Left ventricle myocardium superior (tissue), 1 donor: Measurements from ENCODE around the gene TRIM37. TPM values are rescaled to one million over a fixed set of nuclear protein-coding genes. Genes with fewer than 3 reads are reported as not detected.
"Not testable (repeated sequence)": the region's sequence is repeated elsewhere in the genome, so short reads cannot be mapped to it uniquely, and the experiment has no call there.

Source experiments
- ATAC-seq: fragments of 200-7000 bp; cut with Tn5 transposase; one replicate; pipeline ENCODE4 v1.9.1; 2020; ENCODE audit warnings: mild to moderate bottlenecking, moderate library complexity
- DNase-seq: peaks from one replicate; pipeline ENCODE4 v3.0.0-alpha.2; 2020
- intact Hi-C: fragments of 100-400 bp; cut with micrococcal nuclease; formaldehyde crosslinking; loops from one replicate; pipeline ENCODE4 v1.11.0; 2022
- microRNA-seq: library from miRNA; unstranded; fragments of <30 nt; microRNA quantifications from one replicate; pipeline ENCODE4 v1.2.0, GENCODE V29; 2020; ENCODE audit warnings: borderline number of aligned reads
- total RNA-seq: library from RNA; stranded (reverse); fragmentation: NEBNext Ultra II Directional; extraction: Animal tissue kit (Norgen Biotek cat#: 25700); gene quantifications from one replicate; pipeline ENCODE4 v1.2.1, GENCODE V29; 2021
- donor health status: DM: no; HTN: yes; CAD: no; lungs with severe emphysema.

The TRIM37 gene
- total RNA-seq, 1 donor from 2014 or later, result 19.4 TPM

DNA sequence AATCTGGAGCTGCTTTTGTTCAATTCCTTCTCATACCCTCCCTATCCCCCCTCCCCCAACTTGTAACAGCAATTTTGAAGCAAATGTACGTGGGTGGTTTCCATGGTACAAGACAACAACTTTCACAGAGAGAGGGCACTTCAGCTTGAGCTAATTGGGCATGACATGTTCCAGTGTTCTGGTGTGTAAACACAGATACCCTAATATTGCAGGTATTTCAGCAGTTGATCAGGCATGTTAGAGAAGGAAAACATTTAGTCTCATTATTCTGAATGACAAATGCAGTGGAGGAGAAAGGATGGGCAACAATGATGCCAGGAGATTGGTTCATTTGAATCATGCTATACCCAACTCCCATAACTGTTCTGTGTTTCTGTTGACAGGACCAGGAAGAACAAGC is 137.5 kb downstream of the TRIM37 start:
- intact Hi-C loops, result no loop called here
- DNase-seq (no peak), ATAC-seq (no peak)

DNA sequence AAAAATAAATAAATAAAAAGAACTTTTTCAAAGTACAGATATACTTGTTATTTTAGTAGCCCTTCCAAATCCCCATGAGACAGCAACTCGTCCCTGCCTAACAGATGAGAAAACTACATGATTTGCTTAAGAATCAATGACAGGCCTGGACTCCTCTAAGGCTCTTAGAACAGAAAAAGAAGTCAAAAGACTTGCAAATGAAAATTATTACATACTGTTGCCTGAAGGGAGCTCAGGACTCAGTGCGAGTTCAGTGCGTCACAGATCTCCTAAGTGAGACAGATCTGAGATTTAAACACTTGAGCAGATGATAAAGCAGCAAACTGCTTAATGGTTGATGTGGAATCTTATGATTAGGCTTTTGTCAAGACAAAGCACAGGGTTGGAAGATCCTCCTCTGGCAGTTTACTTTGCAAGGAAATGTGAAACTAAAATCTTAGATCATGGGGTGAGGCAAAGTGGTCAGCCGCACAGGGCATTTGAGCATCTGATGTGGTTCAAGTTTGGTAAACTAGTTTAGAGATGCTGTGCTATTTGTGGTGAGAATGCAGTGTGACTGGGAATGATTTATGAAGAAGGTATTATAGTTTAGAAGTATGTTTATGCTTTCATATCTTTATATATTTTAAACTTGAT is 138.1 kb downstream of the TRIM37 start:
- intact Hi-C loops, result no loop called here
- ATAC-seq (no peak), DNase-seq (no peak)

DNA sequence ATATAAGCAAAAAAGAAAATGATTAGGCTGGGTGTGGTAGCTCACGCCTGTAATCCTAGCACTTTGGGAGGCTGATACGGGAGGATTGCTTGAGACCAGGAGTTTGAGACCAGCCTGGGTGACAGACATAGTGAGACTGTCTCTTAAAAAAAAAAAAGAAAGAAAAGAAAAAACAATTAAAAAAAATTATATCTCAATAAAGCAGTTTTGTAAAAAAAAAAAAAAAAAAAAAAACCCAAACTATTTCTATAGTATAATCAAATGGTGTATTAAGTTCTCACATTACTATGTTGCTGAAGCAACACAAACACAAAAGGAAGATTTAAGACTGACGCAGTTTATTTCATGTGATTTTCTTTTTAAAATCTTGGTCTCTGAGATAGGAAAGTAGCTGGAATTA is 140.5 kb downstream of the TRIM37 start:
- intact Hi-C loops, result no loop called here

DNA sequence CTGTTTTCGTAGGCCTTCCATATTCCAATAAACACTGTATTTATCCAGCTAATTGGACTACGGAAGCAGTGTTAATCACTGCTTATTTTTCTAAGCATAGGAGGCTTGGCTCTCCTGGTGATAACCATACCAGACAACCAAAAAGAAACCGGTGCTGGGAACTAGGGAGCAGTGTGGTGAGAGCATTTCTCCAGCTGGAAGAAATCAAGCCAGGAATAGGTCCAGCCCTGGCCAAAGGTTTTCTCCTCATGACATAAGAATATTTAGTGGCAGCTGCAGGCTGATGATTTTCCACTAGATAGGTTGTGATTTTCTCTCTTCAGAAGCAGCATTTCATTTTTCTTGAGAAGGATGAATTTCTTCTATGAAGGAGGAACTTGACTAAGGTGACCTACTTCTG is 141.5 kb downstream of the TRIM37 start:
- DNase-seq, result no peak
- no peak for ATAC-seq
- intact Hi-C loops, result no loop called here

More for the DNA sequence above, 140.5 kb downstream of the TRIM37 start:
- DNase-seq (no peak), ATAC-seq (no peak)

DNA sequence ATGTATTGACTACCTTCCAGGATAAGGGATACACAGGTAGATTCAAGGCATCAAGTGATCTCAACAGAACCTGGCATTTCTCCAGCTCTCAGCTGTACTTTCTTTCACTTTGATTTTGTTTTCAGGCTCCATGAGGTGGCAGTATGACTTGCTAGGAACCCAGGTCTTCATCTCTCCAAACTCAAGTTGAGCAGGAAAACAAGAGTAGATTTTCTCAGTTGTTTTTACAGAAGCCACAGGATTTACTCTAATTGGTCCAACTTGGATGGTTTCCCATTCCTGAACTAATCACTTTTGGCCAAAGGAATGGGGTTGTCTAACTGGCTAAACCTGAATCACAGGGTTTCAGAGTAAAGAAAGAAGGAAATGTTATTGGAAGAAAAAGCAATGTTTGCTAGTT is 146.6 kb downstream of the TRIM37 start:
- DNase-seq, result no peak
- intact Hi-C loops, result no loop called here
- no peak for ATAC-seq

DNA sequence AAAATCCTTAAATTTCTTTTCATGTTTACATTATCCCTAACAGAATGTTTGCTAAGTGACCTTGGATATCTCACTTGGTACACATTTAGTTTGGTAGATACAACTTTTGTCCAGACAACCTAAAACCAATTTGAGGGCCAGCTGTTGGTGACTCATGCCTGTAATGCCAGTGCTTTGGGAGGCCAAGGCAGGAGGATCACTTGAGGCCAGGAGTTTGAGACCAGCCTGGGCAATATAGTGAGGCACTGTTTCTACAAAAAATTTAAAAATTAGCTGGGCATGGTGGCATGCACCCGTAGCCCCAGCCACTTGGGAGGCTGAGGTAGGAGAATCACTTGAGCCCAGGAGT is 149.0 kb downstream of the TRIM37 start:
- intact Hi-C loops, DNase-seq, ATAC-seq: not testable (repeated sequence)

DNA sequence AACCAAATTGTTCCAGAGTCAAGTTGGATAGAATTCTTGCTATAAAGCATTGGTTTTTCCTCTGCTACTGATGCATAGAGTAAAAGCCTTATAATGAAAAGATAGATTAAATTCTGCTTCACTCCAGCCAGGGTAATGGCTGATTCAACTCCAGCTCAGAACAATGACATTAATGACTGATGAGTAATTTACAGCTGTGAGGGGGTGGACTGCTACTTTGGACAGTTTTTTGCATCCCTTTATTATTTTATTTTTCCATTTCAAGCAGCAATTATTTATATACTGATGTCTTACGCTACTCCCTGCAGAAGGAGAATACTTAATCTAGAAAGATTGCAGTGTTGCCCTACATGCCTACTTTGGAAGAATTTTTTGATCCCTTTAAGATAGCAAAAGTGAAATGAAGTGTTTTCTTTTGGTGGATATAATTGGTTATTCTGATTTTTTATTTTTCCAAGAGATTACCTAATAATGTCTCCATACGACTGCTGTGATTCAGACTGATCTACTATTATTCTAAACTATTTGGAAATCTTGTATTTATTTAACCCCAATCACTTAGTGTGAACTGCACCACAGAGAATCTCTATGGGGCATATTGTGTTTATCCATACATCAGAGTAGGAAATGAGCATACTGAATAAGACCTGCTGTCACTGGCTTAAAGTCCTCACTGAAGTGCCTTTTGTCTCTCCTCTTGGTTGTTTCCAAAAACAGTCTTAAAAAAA is 149.5 kb downstream of the TRIM37 start:
- ATAC-seq (no peak), DNase-seq (no peak)
- intact Hi-C loops, result no loop called here

DNA sequence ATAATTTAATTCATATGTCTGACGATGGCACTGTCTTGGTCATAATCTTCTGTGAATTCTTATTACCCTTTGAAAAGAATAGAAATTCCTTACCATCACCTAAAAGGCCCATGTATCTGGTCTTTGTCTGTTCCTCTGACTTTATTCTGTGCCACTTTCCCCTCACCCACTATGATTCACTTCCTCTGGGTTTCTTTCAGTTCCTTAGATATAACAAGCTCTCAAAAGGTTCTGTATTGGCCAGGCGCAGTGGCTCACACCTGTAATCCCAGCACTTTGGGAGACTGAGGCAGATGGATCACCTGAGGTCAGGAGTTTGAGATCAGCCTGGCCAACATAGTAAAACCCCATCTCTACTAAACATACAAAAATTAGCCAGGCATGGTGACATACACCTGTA is 152.3 kb downstream of the TRIM37 start:
- DNase-seq, ATAC-seq, intact Hi-C loops: not testable (repeated sequence)

DNA sequence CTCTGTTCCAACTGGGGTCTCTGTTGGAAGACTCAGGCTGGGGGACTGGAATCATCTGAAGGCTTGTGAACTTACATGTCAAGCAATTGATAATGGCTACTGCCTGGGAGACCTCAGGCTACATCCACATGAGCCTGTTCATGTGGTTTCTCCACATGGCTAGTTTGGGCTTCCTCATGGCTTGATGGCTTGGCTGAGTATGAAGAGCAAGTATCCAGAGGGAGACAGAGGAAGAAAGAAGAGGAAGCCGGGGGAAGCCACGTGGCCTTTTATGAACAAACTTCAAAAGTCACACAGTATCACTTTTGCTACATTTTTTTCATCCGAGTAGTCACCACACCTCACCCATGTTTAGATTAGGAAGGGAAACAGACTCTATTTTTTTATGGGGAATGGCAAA is 158.9 kb downstream of the TRIM37 start:
- no peak for DNase-seq
- ATAC-seq, result no peak
- intact Hi-C loops, result no loop called here

DNA sequence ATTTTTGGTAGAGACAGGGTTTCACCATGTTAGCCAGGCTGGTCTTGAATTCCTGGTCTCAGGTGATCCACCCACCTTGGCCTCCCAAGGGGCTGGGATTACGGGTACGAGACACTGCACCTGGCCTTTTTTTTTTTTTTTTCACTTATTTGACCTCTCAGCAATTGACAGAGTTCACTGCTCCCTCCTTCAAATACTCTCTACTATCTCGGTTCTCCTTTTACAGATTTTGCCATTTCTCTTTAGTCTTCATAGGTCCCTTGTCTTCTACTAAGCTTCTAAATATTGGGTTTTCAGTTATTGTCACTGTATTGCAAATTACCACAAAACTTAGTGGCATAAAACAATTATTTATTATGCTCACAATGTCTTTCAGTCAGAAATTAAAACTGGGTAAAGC is 159.3 kb downstream of the TRIM37 start:
- no peak for ATAC-seq
- DNase-seq, result no peak
- intact Hi-C loops, result no loop called here

DNA sequence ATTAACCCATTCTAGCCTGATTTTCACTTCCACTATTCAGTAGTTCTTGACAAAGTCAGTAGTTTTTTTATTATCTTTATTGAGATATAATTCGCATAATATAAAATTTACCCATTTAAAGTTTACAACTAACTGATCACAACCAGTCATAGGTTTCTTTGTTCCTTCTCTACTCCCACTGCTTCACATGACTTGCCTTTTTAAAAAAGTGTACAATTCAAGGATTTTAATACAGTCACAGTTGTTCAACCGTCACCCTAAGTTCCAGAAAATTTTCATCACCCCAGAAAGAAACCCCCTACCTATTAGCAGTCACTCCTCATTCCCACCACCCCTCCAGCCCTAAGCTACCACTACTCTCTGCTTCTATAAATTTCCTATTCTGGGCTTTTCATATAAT is 162.5 kb downstream of the TRIM37 start:
- intact Hi-C loops, result no loop called here
- DNase-seq (no peak), ATAC-seq (no peak)

DNA sequence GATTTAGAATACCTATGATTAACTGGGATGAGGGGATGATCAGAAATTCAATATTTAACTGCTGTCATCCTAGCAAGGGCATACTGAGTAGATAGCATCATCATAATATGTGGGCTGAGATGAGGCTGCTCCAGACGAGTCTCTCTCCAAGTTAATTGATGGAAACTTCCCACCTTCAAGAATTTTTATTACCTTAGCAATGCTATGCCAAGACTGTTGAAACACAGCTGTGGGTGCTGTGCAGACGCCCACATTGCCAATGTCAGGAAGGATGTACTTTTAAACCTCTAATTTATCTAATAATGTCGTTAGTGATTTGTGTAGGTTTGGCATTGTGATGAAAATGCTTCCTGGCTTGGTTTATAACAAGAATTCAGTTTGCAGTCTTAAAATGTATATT is 170.4 kb downstream of the TRIM37 start:
- no peak for ATAC-seq
- no peak for DNase-seq

DNA sequence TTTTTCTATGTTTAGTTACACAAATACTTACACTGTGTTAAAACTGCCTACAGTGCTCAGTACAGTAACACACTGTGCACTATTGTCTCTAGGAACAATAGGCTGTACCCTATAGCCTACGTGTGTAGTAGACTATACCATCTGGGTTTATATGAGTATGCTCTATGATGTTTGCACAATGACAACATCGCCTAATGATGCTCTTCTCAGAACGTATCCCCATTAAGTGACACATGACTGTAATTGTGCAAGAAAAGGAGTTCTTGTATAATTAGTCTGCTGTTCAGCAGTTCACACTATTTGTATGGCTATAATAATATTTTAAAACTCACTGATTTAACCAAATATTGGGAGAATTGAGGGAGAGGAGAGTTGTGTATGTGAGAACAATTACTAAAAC is 173.7 kb downstream of the TRIM37 start:
- intact Hi-C loops, result no loop called here
- no peak for DNase-seq
- no peak for ATAC-seq

More for the DNA sequence above, 170.4 kb downstream of the TRIM37 start:
- intact Hi-C loops, result no loop called here

Small RNAs within 50 kb of the gene (microRNA-seq; reads per million reads assigned to microRNA genes)
- 143 reads per million, percentile 44 among the genes with 10 or more reads in this experiment for gene MIR301A
- gene MIR454, result 1,323 reads per million, percentile 81 among the genes with 10 or more reads in this experiment

Other genes starting within 250 kb of the TRIM37 start
- 37.1 TPM for gene SKA2, start 48.3 kb upstream of the TRIM37 start, total RNA-seq
- 1.1 TPM for gene PRR11, start 48.9 kb upstream of the TRIM37 start, total RNA-seq
- gene SMG8, start 103.2 kb upstream of the TRIM37 start, total RNA-seq, result 11.3 TPM
- 3.3 TPM for gene GDPD1, start 113.6 kb upstream of the TRIM37 start, total RNA-seq
- 38.9 TPM for gene YPEL2, start 224.8 kb upstream of the TRIM37 start, total RNA-seq